GM12874 (cell line): ENCODE data around the gene LMOD3.

Experiments
- TF ChIP-seq, protein P1 (sequence below): IDR thresholded peaks from 2 replicates; pipeline ENCODE4 v1.5.1; 2011; ENCODE audit warnings: low read depth, mild to moderate bottlenecking, control low read depth, low read length, moderate library complexity; ENCODE audit not compliant: insufficient read depth

Gene LMOD3

GRCh38 chr3:69122403-69122802 lies at the start of gene LMOD3:
Gene LMOD3 (minus strand): TSS chr3:69122595. CDS start chr3:69122386, 209 bp downstream.
- TF ChIP-seq, protein P1, sequence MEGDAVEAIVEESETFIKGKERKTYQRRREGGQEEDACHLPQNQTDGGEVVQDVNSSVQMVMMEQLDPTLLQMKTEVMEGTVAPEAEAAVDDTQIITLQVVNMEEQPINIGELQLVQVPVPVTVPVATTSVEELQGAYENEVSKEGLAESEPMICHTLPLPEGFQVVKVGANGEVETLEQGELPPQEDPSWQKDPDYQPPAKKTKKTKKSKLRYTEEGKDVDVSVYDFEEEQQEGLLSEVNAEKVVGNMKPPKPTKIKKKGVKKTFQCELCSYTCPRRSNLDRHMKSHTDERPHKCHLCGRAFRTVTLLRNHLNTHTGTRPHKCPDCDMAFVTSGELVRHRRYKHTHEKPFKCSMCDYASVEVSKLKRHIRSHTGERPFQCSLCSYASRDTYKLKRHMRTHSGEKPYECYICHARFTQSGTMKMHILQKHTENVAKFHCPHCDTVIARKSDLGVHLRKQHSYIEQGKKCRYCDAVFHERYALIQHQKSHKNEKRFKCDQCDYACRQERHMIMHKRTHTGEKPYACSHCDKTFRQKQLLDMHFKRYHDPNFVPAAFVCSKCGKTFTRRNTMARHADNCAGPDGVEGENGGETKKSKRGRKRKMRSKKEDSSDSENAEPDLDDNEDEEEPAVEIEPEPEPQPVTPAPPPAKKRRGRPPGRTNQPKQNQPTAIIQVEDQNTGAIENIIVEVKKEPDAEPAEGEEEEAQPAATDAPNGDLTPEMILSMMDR, result no peak

DNA sequence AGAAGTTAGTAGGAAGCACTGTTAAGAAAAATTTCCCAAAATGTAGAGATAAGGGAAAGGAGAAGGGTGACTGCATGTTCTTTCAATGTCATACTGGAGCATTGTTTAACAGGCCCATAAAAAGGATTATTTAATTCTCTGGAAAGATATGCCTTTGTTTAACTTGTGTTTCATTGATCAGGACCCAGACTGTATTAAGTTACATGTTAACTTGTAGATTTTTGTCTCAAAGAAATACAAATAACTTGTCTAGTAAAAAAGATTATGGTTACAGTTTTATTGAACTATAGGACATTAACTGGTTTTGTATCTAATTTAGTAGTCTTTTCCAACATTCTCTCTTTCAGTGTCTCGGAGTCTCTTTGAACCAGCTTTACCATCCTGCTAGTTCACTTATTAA lies 49.7 kb upstream of the LMOD3 start:
- TF ChIP-seq, protein P1, result no peak

DNA sequence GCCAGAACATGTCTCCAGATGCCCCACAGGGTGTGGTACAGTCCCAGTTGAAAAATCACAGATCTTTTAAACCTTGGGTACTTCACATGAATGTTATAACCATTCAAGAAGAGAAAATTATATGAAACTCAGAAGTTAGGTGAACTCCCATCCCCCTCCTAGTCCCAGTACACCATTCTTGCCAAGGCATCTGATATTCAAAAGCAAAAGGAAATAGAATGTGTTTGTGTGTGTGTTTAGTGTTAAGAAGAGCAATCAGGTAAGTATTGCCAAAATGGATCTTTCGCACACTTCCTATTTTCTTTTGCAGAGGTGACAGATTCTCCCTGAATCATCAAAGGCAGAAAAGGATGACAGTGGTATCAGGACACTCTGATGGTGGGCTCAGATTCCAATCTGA lies 44.1 kb upstream of the LMOD3 start:
- TF ChIP-seq, protein P1, result no peak

- TF ChIP-seq, protein P1, result no peak
These were observed 43.3 kb upstream of the LMOD3 start for GRCh38 chr3:69165744-69166143.

DNA sequence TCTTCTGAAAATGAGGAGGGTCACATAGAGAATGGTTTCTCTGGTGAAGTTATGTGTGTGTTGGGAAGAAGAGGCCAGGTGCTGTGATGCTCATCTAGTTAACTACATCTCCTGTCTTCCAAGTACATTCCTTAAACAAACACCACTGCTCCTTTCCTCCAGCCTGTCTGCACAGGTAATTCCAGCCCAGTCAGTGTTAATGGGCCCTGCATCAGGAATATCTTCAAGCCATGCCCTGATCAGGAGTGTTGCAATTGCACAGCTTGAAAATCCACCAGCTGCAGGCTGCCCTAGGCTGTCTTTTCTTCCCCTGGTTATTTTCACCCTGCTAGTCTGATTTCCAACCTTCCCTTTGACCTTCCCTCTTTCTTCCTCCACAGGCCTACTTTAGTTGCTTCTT lies 41.9 kb upstream of the LMOD3 start:
- TF ChIP-seq, protein P1, result no peak

GRCh38 chr3:69162308-69162980 lies 40.0 kb upstream of the LMOD3 start:
- TF ChIP-seq, protein P1, result no peak

DNA sequence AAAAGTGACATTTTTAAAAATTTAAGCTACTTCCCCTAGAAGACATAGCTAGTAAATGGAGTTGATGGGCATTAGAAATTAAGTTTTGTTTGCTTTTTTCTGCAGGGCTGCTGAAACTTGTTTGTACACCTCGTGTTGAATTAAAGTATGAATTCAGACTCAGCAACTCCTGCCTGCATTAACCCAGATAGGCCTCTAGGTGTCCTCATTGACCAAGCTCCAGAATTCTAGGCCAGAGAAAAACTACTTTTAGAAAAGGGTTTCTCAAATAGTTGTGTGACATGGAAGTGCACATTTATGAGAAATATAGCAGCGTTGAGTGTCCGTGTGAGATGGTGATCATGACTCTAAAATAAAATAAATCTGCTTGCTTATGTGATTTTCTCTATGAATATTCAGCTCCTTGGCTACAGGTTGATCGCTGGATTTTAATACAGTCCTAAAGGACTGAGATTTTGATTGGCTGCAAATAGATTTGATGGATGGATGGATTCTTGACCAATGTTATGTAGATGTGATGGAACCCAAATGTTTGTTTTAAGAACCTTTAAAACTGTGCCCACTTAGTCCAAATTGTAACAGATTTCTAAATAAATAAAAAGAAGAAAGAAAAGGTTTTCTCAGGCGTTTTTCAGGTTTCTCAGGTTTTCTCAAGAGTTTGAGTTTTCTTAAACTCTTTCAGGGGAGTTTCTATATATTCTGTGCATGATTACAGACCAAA lies 39.4 kb upstream of the LMOD3 start:
- TF ChIP-seq, protein P1, result peak; percentile 67
